HG03159 (cell line): Measurements from ENCODE around the gene AIFM1.

Experiments used
- ATAC-seq: cut with Tn5 transposase; IDR thresholded peaks from one replicate; pipeline ENCODE4 v1.9.1; 2021; ENCODE audit warnings: mild to moderate bottlenecking, moderate library complexity; ENCODE audit not compliant: unreplicated experiment

Gene AIFM1

DNA sequence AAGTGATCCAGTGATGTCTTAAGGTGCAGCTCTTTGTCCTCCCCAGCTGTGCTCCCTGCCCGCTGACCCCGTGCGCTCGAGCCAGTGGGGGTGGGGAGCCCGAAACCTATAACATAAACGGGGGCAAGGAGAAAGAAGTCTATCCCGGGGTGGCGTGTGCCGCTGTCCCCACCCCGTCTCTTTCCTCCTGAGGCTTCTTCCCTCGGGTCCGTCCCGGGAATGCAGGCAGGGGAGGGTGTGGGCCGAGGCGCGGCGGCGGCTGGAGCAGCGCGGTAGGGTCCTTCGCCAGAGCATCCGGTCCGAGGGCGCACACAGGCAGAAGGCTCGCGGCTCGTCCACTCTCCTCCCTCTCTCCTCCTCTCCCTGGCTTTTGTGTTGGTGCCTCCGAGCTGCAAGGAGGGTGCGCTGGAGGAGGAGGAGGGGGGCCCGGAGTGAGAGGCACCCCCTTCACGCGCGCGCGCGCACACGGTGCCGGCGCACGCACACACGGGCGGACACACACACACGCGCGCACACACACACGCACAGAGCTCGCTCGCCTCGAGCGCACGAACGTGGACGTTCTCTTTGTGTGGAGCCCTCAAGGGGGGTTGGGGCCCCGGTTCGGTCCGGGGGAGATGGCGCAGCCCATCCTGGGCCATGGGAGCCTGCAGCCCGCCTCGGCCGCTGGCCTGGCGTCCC, 5.9 kb upstream of the AIFM1 start, which contains the start of gene RAB33A:
Gene RAB33A (plus strand): TSS at position 517 of the 681 bp plus-strand sequence. CDS start 101 bp downstream, at position 618.
- ATAC-seq: peak; percentile 13

GRCh38 chrX:130170752-130171445, 5.3 kb upstream of the AIFM1 start:
- peak; percentile 65 for ATAC-seq

DNA sequence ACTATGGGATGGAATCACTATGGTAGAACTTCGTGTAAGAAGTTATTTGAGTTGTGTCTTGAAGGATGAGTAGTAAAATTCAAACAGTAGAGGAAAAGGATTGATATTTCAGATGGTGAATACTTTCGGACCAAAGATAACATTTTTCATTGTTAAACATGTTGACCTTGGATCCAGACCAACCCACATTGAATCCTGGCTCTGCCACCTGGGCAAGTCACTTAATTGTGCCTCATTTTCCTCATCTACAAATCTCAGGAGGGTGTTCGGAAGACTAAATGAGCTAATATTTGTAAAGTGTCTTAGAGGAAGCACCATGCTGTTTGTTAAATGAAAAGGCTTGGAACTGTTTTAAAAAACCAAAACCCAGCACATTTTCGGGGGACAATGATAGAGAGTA, 1.4 kb upstream of the AIFM1 start:
- ATAC-seq: no peak

DNA sequence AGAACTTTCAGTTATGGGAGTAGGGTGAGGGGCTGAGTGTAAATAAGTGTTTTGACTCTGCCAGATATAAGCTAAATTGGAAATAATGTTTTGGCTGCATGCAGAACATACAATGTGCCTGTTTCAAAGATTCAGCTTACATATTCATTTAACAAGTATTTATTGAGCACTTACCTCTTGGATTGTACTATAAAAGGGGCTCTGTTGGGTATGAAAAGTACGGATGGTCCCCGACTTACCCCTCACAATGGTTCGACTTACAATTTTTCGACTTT, 799 bp upstream of the AIFM1 start:
- no peak for ATAC-seq

DNA sequence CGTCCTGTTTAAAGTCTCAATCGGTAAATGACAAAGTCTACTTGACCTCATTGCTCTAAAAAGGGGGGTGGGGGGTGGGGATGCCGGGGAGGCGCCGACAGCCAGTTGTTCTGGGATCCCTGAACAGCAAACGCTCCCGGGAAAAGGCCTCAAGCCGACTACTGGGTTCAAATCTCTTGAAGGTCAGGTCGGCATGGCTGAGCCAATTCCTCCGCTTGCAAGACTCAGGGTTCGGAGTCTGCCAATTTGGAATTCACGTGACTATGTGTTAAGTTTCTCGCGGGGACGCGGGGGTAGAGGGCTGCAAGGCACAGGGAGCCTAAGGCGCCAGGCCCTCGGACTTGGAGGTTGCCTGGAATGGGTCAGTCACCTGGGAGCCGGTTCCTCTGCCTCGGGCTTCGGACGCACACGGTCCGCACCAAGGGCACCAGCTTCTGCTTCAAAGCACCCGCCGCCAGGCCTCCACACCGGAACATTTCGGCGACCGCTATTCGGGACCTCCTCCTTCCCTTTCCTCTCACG, 399 bp downstream of the AIFM1 start:
- ATAC-seq: no peak

DNA sequence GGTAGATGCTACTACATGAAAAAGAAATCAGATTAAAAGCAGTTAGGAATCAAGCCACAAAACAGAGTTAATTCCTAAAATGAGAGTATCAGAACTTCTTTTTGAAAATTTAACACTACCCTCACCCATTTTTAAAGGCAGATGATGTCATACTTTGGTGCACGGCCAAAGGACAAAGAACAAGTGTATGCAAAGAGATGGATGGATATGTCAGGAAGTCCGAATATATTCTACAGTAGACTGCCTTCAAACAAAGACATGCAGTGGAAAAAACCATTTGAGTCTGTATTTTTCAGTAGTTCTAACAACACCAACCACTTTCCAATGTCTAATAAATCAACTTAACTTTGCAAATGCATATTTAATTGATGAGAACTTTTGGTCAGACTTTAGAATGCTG, 2.2 kb downstream of the AIFM1 start:
- no peak for ATAC-seq

DNA sequence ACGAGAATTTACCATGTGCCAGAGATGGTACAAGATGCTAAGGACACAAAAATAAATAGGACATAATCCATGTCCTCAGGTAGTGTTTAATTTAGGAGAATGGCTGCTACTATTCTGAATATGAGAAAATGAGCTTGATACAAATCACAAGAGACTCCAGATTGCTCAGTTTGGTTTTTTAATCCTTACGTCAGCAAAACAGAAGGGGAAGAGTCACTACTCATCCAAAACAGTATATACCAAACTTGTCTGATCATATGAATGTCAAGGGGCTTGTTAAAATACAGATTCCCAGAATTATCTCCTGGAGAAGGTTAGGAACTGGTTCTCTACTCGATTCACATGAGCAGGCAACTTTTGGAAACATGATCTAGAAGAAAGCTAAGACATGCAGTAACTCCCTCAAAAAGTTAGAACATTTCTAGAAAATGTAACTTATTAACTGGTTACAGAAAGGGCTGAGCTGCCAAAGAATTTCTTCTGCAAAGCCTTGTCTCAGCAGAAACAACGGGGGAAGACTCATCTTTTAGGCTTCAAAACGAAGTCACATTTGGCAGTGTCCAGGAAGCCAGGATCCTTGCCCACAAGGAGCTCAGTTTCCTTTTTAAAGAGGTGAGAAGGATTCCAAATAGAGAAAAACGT, 3.4 kb downstream of the AIFM1 start:
- ATAC-seq: no peak

GRCh38 chrX:130159776-130160175, 5.9 kb downstream of the AIFM1 start:
- no peak for ATAC-seq

- ATAC-seq: no peak
Observed at GRCh38 chrX:130158311-130158710, 7.3 kb downstream of the AIFM1 start.

GRCh38 chrX:130155564-130155963, 10.1 kb downstream of the AIFM1 start:
- no peak for ATAC-seq

- ATAC-seq: no peak
Observed at GRCh38 chrX:130147631-130148030, 18.0 kb downstream of the AIFM1 start.

- no peak for ATAC-seq
Observed at GRCh38 chrX:130145123-130145522, 20.5 kb downstream of the AIFM1 start.

GRCh38 chrX:130144509-130144908, 21.1 kb downstream of the AIFM1 start:
- ATAC-seq: no peak

DNA sequence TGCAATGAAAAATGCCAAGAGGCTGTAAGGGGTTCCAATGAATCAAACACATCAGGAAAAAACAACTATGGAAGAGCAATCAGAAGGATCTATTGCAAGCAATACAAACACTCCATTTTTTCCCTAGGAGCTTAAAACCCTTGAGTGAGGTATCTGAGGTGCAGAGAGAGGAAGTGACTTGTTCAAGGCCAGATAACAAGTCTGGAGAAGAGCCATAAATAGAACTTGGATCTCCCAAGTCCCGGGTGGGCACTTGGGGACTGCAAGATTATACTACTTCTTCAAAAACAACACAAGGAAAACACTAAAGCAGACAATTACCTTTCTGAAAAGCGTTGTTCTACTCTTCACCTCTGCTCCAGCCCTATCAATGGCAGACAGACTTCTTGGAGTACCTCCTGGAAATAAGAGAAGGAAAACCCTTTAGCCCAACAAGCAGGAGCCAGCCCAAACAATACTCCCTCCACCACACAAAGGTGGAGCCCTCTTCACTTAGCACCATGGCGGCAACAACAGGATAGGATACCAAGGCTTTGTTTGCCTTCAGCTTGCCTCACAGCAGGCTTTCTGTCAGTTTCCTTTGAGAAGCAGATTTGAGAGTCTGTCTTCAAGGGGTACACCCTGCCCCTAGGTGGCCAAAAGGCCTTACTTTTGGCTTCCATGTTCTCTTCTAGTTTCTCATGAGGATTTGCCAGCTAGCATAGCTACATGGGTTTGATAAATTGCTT, 26.0 kb downstream of the AIFM1 start:
- no peak for ATAC-seq

- no peak for ATAC-seq
Observed at GRCh38 chrX:130136961-130137360, 28.7 kb downstream of the AIFM1 start.

DNA sequence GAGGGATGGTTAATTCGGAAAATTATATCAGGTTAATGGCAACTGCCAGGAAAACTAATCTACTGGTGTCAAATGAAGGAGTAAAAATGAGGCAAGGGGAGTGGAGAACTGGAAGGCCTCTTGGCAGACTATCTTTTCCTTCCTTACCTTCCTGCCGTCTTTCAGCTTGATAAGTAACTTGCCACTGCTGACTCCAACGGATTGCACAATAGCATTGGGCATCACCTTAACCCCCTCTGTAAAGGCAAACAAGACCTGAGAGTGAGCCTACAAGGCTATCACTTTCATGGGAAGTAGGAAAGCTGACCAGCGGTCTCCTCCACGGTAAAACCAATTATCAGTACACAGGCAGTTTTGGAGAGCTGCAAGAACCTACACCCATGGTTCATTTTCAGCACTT, 29.1 kb downstream of the AIFM1 start:
- no peak for ATAC-seq

DNA sequence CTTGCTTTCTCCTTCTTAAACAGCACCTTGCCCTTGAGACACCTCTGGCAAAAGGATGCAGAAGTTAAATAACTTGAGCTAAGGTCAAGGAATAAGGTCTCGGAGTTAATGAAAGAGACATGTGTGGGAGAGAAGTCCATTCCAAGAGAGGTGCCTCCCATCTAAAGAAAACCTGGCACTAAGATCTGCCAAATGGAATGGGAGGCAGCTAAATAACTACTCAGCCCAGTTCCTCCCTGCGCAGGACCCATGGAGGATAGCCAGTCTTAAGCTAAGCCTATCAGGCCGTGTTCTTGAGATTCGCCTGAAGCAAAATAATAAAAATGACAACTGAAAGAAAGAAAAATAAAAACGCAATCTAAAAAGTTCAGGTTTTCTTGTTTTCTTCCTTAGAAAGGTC, 34.7 kb downstream of the AIFM1 start:
- no peak for ATAC-seq

DNA sequence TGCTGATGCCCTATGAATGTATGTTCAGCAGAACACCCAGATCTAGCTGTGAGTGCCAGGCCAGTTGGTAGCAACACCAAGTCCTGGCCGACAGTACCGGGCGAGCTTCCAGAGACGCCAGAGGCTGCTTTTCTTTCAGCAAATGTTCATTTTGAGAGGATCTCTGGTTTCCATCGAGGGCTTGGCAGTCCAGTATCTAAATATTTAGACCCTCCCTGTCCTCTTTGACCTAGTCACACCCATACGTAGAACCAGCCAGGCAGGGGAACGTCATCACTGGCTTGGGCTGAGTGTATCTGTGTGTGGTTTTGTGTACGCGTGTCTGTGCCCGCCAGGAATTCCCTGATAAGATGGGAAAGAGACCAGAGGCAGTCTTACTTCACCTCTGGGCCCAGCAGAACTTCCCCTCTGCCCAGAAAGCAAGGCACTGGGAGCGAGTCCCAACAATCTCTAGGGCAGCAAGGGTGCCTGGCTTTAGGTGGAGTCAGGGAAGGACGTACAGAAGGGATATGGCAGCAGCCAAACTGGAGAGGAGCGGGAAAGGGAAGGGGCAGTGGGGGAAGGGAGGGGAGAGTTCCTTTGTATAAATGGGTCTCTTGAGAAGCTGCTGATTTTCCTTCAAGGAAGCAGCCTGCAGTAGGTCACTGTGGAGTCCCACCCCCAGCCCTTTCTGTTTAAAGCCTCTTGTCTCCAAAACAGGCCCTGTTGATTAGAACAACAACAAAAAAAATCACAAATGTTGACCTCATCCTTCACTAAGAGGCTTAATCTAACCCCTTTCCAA, 40.4 kb downstream of the AIFM1 start:
- no peak for ATAC-seq

- no peak for ATAC-seq
Observed at GRCh38 chrX:130124577-130124976, 41.1 kb downstream of the AIFM1 start.

- no peak for ATAC-seq
Observed at GRCh38 chrX:130121505-130121800, 44.2 kb downstream of the AIFM1 start.
